DND-41 (cell line): ENCODE results near the gene CACNA1A.

Experiments
- CTCF ChIP-seq: IDR thresholded peaks from 2 replicates; pipeline ENCODE4 v1.5.1; 2012; ENCODE audit warnings: borderline replicate concordance, low read length, moderate library complexity, mild to moderate bottlenecking; ENCODE audit not compliant: poor library complexity, severe bottlenecking; ENCODE audit errors: extremely low read depth
- EZH2 ChIP-seq: IDR thresholded peaks from 3 replicates; pipeline ENCODE4 v1.6.1; 2012; ENCODE audit warnings: borderline replicate concordance, low read depth, mild to moderate bottlenecking, moderate library complexity, low read length, inconsistent platforms; ENCODE audit not compliant: severe bottlenecking

- TF ChIP-seq CTCF (no peak), EZH2 (no peak)
Measured at GRCh38 chr19:13282486-13283065, 223.7 kb downstream of the CACNA1A start.
